Activated CD4-positive, alpha-beta T cell treated with anti-CD3 and anti-CD28 coated beads, Interleukin-2, amount 50 U/mL, for 24 hours (primary cell): ENCODE measurements around the gene OR6B1.
"Not testable (repeated sequence)": the region's sequence is repeated elsewhere in the genome, so short reads cannot be mapped to it uniquely, and the experiment has no call there.

Source experiments
- DNase-seq, 2 donors: peaks; one replicate each; pipeline ENCODE4 v3.0.0-alpha.2; 2020; ENCODE audit warnings: low read depth in 1 of 2, low spot score in 1 of 2

The OR6B1 gene

GRCh38 chr7:144006029-144006691 lies 6.0 kb downstream of the OR6B1 start:
- no peak for DNase-seq

GRCh38 chr7:144006692-144007042 lies 6.5 kb downstream of the OR6B1 start:
- no peak for DNase-seq

GRCh38 chr7:144009361-144009760 lies 9.2 kb downstream of the OR6B1 start:
- no peak for DNase-seq

GRCh38 chr7:144010061-144010460 lies 9.9 kb downstream of the OR6B1 start:
- DNase-seq, result not testable (repeated sequence)

GRCh38 chr7:144010821-144011220 lies 10.7 kb downstream of the OR6B1 start:
- DNase-seq, result not testable (repeated sequence)

- DNase-seq, result no peak
Measured at GRCh38 chr7:144011458-144012230, 11.5 kb downstream of the OR6B1 start.

GRCh38 chr7:144018065-144018464 lies 17.9 kb downstream of the OR6B1 start:
- no peak for DNase-seq

GRCh38 chr7:144019457-144019856 lies 19.3 kb downstream of the OR6B1 start:
- DNase-seq, result no peak

GRCh38 chr7:144020340-144020739 lies 20.2 kb downstream of the OR6B1 start:
- no peak for DNase-seq

- DNase-seq, result no peak
Measured at GRCh38 chr7:144022169-144022568, 22.0 kb downstream of the OR6B1 start.

GRCh38 chr7:144023171-144023827 lies 23.2 kb downstream of the OR6B1 start:
- no peak for DNase-seq

- DNase-seq, result no peak
Measured at GRCh38 chr7:144024213-144024612, 24.1 kb downstream of the OR6B1 start.

GRCh38 chr7:144026203-144026883 lies 26.2 kb downstream of the OR6B1 start:
- no peak for DNase-seq

GRCh38 chr7:144027070-144027469 lies 26.9 kb downstream of the OR6B1 start:
- DNase-seq, result no peak

GRCh38 chr7:144027974-144028373 lies 27.9 kb downstream of the OR6B1 start:
- DNase-seq, result no peak

GRCh38 chr7:144028547-144028946 lies 28.4 kb downstream of the OR6B1 start:
- DNase-seq, result no peak

GRCh38 chr7:144032516-144032915 lies 32.4 kb downstream of the OR6B1 start:
- no peak for DNase-seq

GRCh38 chr7:144032985-144033709 lies 33.0 kb downstream of the OR6B1 start:
- DNase-seq, result no peak

GRCh38 chr7:144035385-144035784 lies 35.3 kb downstream of the OR6B1 start:
- DNase-seq, result no peak

GRCh38 chr7:144036302-144036885 lies 36.3 kb downstream of the OR6B1 start:
- no peak for DNase-seq
